HG03565 (cell line): Measurements from ENCODE around the gene NAT16.
A peak's percentile ranks its signal among the peaks of the same experiment; 100 is the strongest.
"Not testable (repeated sequence)": the region's sequence is repeated elsewhere in the genome, so short reads cannot be mapped to it uniquely, and the experiment has no call there.

Experiments used
- ATAC-seq: cut with Tn5 transposase; IDR thresholded peaks from one replicate; pipeline ENCODE4 v1.9.1; 2021; ENCODE audit warnings: mild to moderate bottlenecking, moderate library complexity; ENCODE audit not compliant: unreplicated experiment

Gene NAT16

GRCh38 chr7:101180130-101180755 is at the start of gene NAT16:
Gene NAT16, minus strand, starts transcription at chr7:101180293. Its CDS starts 5,486 bp downstream, at chr7:101174807.
- no peak for ATAC-seq

DNA sequence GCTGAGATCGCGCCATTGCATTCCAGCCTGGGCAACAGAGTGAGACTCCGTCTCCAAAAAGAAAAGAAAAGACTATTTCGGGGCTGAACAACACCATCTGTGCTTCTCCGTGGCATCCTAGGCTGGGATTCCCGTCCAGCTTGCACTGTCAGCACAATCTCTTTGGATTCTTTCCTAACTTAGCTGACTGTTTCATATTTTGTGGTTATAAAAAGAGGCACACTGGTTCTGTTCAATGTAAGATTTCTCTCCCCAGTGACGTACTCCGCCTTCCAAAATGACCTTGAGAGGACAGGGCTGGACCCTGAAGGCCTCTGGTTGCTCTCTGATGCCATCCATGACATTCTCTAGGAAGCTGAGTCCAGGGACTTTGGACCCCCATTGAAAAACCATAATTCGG is 46.6 kb upstream of the NAT16 start:
- ATAC-seq, result no peak

- ATAC-seq, result no peak
These were observed 45.6 kb upstream of the NAT16 start for GRCh38 chr7:101225650-101226049.

GRCh38 chr7:101223528-101223927 is 43.4 kb upstream of the NAT16 start:
- no peak for ATAC-seq

- no peak for ATAC-seq
These were observed 42.3 kb upstream of the NAT16 start for GRCh38 chr7:101222275-101222830.

- ATAC-seq, result no peak
These were observed 40.2 kb upstream of the NAT16 start for GRCh38 chr7:101220295-101220694.

DNA sequence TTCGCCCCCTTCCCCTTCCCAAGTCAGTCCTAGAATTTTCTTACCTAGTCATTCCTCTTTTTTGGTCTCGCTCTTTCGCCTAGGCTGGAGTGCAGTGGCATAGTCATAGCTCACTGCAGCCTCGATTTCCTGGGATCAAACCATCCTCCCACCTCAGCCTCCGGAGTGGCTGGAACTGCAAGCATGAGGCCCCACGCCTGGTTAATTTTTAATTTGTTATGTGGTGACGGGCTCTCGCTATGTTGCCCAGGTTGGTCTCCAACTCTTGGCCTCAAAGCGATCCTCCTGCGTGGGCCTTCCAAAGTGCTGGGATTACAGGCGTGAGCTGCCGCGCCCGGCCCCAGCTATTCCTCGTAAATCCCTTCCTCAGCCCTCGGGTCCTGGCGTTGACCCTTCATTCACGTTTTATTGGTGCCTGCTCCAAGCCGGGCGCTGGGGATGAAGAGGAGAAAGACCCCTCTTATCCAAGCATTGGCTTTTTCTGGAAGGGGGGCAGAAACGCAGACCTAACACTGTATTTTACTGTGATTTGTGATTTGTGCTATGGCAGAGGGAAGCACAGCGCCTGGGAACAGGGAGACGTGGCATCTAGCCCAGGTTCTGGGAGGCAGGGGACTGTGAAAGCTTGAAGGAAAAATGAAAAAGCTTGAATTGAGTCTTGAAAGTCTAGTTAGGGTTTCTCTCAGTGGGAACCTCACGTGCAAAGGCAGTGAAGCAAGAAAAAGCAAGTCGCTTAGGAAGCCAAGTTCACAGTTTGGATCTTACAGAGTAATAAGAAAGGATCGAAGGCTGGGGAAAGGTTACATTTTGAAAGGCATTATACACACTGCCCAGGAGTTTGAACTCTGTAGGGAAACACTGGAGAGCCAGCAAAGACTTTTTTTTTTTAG is 38.4 kb upstream of the NAT16 start:
- ATAC-seq, result no peak

DNA sequence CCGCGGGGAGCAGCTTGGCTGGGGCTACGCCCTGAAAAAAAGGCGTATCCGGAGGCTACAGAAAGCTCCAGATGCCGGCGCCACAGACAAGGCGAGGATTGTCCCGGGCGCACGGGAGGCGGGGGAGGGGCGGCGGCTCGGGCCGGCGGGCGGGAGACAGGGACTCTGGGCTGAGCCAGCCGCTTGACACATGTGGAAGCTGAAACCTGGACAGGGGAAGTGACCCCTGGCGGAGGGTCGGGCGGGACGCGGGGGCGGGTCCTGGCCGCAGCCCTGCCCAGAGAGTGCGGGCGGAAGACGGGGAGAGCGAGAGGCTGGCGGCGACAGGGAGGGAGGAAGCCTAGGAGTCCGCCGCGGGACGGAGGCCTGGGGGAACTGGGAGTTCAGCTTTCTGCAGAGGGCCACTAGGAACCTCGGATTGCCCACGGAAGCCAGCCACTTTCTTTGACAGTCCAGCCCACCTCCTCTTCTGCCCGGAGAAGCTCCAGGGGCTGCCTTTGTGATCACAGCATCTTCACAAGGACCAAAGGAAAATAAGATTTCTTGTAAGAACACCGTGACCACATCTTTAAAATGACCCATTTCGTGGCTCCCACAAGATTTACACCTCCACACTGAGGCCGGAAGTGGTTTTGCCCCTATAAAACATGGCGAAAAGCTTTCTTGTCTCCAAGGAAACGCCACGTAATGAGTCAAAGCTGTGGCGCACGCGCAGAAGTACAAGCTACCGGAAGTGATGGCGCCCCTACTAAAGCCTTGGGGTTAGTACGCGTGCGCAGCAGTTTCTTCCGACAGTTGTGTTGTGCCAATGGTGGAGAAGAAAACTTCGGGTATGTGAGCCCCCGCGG is 37.5 kb upstream of the NAT16 start, which contains the start of the genes PLOD3 and ZNHIT1:
Gene PLOD3, minus strand, starts transcription at position 194 of the 848 bp plus-strand sequence. CDS start 307 bp downstream, outside the sequence.
Gene ZNHIT1, plus strand, starts transcription at position 778 of the 848 bp plus-strand sequence. Its CDS starts 31 bp downstream, at position 809.
- peak; percentile 69 for ATAC-seq

- ATAC-seq, result peak; percentile 6
These were observed 36.8 kb upstream of the NAT16 start for GRCh38 chr7:101216860-101217387.

DNA sequence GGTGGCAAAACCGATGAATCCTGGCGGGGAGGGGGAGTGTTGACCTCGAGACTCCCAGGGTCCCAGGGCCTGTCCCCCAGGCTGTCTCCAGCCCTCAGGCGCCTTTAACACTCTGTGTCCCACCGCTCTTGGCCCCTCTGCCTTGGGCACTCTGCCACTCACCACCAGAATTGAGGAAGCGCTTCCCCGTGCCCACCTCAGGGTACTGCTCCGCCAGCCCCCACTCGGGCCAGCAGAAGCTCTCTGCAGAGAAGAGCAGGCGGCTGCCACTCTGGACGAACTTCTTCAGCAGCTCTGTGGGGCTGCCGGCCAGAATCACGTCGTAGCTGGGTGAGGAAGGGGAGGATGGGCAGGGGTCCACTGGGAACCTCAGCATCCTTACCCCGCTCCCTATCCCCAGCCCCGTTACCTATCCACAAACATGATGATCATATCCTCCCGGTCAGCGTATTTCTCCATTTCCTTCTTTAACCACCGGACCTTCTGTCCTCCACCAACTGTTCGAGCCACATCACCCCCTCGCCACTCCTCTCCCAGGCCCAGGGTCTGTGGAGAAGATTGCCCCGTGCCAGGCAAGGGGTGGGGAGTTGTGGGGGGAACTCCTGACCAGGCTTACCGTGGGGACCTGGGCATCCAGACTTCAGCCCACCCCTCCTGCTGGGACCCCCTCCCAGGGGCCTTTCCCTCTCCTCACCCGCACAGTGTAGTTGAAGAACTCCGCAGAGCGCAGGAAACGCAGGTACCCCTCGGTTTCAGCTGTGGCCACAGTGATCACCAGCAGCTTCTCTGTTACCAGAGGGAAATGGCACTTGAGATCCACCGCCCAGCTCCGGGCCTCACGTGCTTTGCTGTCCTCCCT is 36.1 kb upstream of the NAT16 start:
- no peak for ATAC-seq

DNA sequence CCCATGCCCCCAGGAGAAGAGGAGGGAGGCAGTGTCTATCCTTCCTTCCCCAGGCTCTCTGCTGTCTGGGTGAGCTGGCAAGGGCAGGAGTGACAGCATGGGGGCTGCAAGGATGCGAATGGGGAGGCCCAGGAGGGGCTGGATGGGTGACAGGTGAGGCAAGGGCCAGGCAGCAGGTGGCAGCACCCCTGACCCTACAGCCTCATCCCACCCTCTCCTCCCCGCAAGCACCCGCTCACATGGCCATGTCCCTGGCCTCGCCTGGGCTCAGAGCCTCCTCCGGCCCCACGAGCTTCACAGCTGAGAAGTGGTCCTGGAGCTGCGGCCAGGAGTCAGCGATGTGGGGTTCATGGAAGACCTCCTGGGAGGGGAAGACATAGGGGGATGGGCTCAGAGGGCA is 31.9 kb upstream of the NAT16 start:
- ATAC-seq, result no peak

DNA sequence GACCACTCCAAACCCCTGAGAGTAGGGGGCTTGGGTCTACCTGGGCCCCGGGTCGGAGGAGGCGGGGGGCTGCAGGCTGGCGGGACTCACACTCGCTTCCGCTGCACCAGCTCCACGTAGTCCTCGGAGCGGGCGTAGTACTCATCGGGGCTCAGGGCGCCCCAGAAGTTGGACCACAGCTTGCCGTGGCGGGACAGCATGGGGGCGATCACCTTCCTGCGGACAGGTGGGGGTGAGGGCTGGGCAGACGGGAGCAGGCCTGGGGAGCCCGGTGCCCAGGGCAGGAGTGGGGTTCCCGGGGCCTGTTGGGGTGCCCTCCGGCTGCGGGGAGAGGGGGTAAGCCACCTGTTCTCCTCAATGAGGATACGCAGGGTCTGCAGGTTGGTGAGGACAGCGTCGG is 31.4 kb upstream of the NAT16 start:
- ATAC-seq, result no peak

DNA sequence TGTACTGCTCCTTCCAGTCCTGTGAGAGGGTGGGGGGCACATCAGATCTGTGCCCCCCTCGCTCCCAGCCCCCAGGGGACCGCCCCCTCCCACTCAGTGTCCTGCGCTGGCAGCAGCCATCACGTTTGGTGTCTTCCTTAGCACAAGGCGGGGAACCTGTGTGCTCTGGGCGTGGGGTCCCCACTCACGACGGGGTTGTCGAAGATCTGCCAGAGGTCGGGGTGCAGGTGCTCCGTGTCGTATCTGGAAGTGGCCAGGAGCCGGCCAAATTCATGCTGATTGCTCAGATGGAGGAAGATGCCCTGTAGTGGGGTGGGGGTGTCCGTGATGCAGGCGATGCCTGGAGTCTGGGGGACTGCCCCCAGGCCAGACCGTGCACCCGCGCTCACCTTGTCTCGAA is 30.1 kb upstream of the NAT16 start:
- no peak for ATAC-seq

GRCh38 chr7:101208794-101209193 is 28.7 kb upstream of the NAT16 start:
- no peak for ATAC-seq

GRCh38 chr7:101207459-101207858 is 27.4 kb upstream of the NAT16 start:
- ATAC-seq, result no peak

- ATAC-seq, result no peak
These were observed 26.6 kb upstream of the NAT16 start for GRCh38 chr7:101206665-101207042.

DNA sequence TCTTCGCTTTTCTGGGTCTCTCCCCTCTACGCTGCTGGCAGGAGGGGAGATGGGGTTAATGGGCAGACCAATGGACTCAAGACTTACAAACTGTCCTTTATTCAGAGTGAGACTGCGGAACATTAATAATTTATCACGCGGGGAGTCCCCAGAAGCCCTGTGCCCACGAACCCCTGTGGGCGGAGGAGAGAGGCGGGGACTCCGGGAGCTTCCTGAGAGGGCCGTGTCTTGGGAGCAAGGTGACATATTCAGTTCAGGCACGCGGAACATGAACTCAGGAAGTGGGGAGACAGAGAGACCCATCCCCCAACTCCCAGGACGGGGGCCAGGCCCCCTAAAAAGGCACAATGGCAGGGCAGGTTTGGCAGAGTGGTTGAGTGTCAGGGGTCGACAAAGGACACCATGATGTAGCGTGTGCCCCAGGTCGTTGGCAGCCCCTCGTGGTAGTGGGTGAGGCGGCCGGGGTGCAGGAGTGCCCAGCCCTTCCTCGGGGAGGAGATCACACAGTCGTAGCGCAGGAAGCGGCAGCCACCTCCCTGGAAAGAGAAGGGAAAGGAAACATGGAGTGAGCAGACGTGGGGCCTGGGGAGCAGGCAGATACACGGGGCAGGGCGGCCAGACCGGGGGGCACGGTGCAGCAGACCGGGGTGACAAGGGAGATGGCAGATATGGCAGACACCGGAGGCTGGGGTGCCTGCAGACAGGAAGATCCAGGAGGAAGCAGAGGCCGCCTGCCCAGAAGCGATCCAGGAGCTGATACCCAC is 26.0 kb upstream of the NAT16 start:
- no peak for ATAC-seq

GRCh38 chr7:101203740-101204738 is 23.9 kb upstream of the NAT16 start:
- not testable (repeated sequence) for ATAC-seq
